Left renal pelvis (tissue), 4 donors: ENCODE results near the gene PHGDH. TPM values are rescaled to one million over a fixed set of nuclear protein-coding genes. Genes with fewer than 3 reads are reported as not detected.

Experiments used
- DNase-seq, 4 donors: peaks; one replicate each; pipeline ENCODE4 v3.0.0-alpha.2; 2013; ENCODE audit warnings: low read depth in 4 of 4, low spot score in 3 of 4
- polyA plus RNA-seq, 4 donors: library from polyadenylated mRNA; unstranded; fragments of 120-200 nt; gene quantifications; one replicate each; pipeline ENCODE4 v1.2.1, GENCODE V29; 2013; ENCODE audit not compliant: insufficient read length in 4 of 4

PHGDH gene
- polyA plus RNA-seq, 4 donors, result 117 to 273 (median 258) TPM

DNA sequence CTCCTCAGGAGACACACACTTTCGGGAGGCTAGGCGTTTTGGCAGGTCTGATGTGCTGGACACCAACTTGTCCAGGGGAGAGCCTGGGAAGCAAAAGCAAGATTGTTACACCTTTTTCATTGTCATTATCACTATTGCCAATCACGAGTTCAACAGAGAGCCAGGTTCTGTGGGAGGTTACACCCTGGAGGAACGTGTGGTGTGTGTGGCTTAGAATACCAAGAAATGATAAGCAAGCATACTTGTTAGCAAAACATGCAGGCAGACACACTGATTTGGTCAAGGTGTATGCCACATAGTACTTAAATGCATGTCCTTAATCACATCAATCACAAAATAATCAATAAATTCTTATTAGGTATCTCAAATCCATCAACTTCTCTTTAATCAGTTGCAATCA, 40.9 kb downstream of the PHGDH start:
- DNase-seq, result no peak

DNA sequence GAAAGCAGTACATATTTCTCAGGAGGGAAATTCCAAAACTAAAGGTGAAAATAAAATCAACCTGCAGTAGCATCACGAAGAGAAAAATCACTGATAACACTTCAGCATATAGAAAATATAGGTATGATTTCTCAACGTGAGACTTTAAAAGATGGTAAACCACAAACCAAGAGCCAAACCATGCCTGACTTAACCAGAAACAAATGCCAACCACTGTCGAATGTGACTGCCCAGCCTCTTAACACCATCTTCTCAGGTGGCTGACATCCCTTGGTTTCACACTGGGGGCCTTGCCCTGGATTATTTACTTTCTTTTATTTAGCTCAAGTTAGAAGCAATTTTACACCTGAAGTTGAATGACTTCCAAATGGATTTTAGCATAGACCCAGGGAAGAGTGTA, 46.9 kb downstream of the PHGDH start:
- DNase-seq, result no peak

DNA sequence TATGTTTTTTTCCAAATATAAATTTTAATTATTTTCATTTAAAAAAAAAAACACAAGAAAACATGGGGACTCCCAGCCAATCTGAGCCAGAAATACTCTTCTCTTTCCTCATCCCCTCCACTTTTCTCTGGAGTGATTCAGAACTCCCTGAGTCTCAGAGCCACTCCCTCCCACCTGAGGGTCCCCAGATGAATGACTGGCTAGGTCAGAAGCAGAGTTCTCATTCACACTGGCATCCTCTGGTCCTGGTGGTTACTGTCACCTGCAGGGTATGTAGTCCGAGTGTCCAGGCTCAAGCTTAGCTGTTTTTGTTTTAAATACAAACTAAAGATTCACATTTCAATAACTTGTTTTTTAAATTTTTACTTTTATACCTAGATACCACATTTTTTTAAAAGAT, 50.7 kb downstream of the PHGDH start:
- no peak for DNase-seq

DNA sequence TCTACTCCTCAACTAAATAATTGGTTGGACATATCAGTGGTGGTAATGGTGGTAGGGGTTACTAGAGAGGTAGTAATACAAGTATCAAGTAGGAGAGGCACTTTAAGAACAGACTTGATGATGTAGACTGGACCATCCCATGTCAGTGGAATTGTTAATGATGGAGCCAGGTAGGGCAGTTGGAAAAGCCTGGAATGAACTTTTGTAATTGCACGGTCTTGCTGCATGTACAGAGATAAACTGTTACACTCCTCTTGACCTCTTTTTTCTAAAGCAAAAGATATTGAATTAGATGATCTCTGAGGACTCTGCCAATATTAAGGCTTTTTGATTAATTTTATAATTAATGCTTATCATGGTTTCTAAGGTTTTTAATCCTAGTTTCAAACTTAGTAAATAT, 51.2 kb downstream of the PHGDH start:
- no peak for DNase-seq

DNA sequence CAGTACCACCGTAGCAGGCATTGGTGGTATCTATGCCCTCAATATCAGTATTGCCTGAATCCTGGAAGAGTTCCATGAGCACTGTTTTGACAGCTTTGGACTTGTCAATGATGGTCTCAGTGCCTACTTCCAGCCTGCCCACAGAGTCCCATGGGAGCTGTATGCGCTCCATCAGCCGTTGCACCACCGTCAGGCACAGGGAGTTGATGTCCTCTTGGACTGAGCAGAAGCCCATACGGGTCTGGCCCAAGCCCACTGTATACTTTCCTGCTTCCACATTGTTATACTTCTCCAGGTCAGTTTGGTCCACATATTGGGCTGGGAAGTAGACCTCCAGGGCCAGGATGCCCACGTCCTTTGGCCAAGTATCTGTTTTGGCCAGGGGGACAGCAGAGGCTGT, 52.5 kb downstream of the PHGDH start:
- no peak for DNase-seq

DNA sequence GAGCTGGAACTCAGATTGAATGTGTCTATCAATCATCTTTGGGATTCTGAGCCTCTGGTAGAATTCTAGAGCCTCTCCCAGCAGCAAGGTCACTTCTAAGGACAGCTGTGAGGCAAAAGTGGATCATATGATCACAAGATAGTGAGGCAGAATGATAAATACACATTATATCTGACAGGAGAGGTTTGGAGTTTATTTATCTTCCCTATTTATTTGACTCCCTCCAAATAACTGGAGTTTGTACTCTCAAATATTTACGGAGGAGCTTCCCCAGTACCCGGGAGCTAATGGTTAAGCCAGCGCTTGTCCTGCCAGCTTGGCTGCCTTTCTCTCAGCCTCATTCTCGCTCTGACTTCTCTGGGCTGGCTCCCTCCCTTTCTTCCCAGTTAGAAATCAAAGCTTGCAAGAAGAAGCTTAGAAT, 54.6 kb downstream of the PHGDH start:
- no peak for DNase-seq

DNA sequence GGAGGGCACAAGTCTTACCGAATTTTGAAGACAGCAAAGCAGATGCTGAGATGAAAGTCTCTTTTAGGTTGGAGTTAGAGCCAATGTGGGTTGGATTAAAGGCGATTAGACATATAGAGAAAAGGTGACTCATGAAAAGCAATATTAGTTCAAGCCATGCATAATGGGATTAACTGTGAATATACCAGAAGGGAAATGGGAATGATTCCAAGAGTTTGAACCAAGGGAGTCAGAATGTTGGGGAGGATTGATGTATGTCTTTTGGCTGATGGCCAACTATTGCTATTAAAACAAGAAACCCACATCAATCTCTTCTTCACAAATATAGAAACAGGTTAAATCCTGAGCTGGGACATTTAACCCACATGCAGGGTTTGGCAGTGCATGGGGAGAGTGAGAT, 55.8 kb downstream of the PHGDH start:
- DNase-seq, result no peak

DNA sequence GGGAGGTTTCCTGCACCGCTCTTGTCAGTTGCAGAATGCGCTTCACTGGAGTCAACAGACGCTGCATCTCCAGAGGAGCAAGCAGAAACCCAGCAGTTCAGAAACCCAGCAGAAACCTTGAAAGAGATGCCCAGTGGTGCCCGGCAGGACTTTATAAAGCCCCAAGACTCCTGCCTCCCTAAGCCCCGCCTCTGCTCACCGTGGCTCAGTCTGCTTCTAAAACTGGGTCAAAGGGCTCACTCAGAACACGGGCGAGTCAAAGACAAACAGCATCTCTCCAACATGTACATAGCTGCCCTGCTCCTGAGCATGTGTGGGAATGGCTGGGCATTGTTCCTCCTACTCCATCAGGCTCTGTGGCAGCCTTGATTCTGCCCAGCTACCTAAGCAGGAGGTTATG, 57.0 kb downstream of the PHGDH start, which contains the start of gene HMGCS2:
HMGCS2 (minus strand) TSS at position 128 of the 400 bp plus-strand sequence; CDS start at position 67, 61 bp downstream.
- no peak for DNase-seq

DNA sequence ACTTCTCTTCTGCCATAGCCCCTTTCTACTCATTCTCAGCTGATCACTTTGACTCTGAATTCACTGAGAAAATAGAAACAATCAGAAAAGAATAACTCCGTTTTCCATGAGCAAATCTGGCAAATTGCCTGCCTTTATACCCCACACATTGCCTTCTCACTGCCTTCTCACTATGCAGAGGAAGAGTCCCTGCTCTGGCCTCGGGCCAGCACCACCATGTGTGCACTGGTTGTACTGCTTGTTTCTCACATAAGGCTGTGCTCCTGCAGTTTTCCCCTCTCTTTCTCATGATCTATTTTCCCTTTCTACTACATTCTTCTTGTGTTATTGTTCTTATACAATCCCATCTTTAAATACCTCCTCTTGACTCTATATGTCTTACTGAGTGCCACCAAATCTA, 59.3 kb downstream of the PHGDH start:
- DNase-seq, result no peak

DNA sequence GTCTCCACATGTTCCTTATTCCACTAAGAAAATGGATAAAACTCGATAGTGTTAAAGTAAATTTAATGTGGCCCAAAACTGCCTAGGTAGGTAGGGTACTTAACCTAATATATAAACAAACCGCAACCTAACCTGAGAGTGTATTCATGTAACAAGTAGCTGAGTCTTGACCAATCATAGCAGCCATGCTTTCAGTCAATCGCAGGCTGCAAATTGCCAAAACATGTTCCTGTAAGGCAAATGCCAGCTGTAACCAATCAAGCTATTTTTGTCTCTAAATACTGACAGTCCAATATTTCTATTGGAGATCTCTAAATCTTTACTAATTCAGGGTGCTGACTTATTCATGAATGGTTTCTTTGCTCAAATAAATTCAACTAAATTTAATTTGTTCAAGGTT, 60.0 kb downstream of the PHGDH start:
- DNase-seq, result no peak

DNA sequence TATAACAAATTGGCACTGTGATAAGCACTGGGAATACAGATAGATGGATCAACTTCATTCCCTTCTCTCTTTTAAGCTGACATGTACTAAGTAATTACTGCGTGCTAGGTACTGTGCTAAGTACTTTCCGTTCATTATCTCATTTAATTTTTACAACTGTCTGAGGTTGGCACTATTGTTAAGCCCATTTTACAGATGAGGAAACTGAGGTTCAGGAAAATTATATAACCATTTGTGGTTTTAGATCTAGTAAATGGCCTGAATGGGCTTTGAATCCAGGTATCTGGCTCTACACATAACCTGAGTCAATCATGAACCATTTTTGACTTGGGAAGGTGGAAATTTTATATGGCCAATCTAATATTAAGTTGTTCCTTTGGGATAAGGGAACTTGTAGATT, 60.6 kb downstream of the PHGDH start:
- no peak for DNase-seq

DNA sequence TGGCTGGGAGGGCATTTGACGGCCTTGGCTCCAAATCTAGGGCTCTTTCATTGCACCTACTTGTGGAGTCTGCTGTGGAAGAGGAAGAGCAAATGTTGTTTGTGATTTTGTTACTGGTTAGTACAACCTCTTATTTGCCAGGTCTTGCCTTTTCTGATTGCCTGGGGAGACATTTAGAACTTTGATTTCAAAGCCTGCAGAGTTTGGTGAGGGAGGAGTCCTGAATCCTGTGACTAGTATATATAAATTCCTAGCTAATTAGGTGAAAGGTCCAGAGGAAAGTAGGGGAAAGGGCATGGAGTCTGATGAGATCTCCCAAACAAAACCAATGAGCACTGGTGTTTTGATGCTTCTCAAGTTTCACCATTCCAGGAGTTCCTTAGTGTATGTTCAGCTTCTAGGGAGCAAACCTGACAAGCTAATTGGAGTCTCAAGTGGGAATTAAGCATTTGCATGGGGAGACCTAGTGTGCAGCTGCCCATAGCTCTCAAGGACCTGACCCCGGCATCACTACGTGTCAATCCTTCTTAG, 62.0 kb downstream of the PHGDH start:
- DNase-seq, result no peak

DNA sequence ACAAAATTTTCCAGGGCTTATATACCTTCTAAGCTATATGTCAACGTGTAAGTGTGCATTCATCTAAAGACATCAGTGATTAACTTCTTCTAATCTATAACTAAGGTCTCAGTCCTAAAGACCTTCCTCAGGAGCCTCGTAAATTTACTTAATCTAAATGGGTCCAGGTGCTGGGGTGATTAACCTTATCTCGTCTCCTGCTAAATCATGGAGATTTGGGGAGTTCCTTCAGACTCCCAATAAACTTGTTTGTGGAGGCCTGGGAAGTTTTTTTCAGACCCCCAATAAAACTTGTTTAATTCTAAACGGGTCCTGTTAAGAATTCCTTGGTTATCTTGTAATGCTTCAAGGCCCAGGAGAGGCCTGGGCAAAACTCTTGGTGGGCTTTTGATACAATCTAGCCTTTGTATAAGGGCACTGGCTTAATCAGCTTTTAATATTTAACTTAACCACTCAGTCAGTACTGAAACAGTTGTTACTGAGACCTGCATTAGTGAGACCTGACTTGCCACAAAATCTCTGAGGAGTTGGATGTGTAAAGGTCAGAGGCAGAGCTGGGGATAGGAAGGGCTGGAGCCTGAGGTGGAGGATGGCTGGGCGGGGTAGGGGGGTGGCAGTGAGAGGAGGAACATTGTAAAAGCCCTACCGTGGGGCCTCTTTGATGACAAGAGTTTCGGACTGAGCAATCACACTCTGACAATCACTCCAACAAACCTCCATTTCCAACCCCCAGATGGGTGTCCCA, 63.2 kb downstream of the PHGDH start:
- no peak for DNase-seq

DNA sequence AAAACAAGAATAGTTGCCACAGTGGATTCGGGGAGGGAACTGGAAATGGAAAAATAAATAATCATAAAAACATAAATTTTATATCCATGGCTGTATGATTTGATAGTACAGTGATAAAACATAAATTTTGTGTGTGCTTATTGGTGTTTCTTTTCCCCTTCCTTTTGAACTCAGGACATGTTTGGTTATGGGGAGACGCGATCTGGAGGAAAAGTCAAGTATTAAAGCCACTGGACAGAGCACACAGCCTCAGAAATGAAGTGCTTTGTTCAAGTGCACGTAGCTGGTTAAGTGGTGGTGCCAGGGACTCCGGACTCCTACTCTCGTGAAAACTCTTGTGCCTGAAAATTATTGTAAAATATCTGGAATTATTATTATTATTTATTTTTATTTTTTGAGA, 66.6 kb downstream of the PHGDH start:
- DNase-seq, result no peak

DNA sequence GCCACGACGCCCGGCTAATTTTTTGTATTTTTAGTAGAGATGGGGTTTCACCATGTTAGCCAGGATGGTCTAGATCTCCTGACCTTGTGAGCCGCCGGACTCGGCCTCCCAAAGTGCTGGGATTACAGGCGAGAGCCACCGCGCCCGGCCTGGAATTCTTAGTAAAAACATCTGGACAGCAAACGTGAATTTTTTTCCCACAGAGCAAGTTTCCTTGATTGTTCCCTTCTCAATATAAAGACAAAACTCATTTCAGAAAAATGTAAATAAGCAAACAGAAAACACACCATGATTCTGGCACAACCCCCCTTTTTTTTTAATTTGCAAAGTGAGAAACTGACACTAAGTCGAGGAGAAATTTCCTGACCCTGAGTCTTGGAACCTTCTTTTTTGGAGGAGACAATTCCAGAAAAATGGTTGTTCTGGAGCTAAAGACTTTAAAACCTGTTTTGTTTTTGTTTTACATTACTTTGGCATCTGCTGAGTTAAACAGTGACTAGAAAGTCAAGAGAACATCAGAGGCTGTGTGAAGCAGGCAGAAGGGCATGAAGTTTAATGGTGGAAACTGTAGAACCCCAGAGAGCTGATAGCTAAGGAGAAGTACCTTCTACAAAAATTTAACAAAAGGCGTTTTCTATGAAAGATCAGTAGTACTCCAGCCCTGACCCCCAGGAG, 67.3 kb downstream of the PHGDH start:
- DNase-seq, result no peak

DNA sequence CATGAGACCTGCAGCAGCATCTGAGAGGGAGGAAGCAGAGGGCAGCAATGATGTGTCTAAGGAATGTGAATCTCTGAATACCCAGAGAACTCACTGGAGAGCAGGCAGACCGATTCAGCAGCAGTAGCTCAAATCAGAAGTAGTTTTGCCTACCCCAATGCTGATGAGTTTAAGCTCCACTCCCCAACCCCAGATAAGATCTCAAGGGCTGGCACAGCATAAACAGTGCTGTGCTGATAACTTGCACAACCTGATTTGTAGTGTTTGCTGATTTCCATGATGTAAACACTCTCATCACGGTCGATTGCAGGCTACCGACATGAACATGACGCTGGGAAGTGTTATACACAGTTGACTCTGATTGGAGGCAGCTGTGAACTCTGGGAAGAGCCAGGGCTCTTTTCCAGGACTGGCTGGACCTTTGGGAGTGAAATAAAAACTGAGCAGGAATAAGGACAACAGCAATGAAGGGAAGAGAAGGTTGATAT, 68.2 kb downstream of the PHGDH start:
- no peak for DNase-seq

DNA sequence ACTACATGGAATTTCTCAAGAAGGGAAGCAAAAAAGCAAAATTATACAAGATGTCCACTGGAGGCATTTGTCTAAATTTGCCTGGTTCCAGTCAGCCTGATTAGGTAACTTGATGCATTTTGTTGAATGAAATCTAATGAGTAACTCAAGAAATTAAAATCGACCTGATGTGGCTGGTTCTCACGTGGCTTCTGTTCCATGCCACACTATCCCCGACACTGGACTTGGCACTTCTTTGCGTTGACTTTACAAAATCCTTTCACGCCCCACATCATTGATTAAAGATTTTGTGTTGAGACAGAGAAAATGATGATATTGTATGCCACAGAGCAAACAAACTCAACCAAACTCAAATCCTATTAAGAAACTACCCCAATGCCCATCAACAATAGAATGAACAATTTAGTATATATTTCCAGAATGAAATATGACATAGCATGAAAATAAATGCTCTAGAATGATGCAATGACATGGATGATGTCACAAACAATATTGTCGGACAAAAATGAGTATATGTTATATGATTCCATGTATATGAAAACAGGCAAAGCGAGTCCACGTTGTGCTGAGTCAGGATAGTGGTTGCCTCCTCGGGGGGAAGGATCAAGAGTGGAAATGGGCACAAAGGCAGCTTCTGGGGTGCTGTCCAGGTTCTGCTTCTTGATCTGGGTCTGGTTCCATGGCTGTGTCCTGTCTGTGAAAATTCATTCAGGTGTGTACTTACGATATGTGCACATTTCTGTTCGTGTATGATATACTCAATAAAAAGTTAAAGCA, 69.9 kb downstream of the PHGDH start:
- DNase-seq, result no peak

DNA sequence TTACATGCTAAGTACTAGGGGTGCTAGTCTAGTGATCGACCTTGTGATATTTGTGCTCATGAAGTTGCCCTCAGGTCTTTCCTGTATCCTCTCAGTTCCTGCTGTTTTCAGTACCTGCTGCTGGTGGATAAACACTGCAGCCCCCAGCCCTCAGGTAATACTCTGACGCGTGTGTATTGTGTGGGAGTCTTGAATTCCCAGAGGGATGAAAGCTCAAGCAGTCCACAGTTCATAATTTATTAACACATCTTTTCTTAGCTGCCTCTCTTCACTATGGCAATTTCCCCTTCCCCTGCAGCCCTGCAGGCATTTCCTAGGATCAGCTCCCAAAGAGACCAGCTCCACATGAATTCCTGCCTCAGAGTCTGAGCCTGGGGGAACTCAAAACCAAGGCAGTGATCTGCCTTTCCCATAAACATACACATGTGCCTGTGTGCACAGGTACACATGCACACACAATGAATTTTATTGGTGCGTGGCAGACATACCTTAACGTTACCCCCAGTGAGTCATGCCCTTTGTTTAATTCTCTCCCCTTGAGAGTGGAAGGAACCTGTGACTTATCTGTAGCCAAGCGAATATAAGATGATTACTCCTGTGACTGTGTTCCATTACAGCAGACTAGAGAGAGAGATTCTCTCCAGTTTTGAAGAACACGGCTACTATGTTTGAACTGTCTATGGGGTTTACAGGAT, 71.0 kb downstream of the PHGDH start:
- DNase-seq, result no peak

DNA sequence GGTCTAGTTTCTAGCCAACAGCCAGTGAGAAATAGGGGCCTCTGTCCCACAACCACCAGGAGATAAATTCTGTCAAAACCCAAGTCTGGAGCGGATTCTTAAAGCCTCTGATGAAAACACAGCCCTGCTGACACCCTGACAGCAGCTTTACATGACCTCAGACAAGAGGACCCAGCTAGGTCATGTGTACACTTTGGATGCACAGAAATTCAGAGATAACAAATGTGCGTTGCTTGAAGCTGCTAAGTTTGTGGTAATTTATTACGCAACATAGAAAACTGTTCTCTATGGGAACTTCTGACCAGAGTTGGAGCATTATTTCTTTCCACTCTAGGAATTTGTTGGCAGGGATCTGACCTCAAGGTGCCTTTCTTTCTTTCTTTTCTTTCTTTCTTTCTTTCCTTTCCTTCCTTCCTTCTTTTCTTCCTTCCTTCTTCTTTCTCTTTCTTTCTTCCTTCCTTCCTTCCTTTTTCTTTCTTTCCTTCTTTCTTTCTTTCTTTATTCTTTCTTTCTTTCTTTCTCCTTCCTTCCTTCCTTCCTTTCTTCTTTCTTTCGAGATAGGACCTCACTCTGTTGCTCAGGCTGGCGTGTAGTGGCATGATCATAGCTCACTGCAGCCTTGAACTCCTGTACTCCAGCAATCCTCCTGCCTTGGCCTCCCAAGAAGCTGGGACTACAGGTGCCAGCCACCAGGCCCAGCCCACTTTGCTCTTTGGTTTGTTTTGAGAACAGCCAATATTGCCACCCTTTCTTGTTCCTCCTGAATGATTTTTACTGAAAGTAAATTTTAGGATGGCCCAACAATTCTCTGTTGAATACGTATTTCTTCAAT, 71.8 kb downstream of the PHGDH start:
- DNase-seq, result no peak
